Islet of Langerhans (tissue), 1 donor: ENCODE measurements around the gene PDGFRB.

Experiments used
- FAIRE-seq: peaks from one replicate; lab custom pipeline; 2011; peaks lifted over from hg19 to GRCh38; lab: Jason Lieb, UNC

The PDGFRB gene

DNA sequence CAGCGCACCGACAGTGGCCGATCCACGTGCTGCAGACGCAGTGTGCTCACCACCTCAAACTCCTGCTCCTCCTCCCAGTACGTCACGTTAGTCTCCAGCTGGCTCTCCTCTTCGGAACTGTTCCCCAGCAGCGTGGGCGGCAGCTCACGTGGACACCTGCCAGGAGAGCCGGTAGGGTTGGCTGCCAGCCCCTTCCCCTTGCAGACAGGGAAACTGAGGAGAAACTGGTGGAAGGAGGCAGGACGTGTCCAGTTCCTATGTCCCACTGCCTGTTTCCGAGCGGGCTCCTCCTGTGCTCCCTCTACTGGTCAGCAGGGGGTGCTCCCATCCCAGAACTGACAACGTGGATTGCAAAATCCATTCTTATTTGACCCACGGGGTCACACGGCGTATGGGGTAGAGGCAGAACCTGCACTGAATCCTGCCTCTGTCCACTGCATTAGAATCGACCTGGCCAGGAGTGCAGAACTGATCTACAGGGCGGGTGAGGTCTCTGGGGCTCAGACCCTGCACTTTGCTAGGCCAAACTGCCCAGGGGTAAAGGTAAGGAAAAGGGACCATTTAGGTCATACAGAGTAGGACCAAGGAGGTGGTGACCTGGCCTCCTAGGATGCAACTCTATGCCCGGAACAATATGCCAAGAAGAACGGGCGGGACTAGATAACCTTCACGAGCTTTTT lies 25.7 kb downstream of the PDGFRB start:
- FAIRE-seq = no peak

DNA sequence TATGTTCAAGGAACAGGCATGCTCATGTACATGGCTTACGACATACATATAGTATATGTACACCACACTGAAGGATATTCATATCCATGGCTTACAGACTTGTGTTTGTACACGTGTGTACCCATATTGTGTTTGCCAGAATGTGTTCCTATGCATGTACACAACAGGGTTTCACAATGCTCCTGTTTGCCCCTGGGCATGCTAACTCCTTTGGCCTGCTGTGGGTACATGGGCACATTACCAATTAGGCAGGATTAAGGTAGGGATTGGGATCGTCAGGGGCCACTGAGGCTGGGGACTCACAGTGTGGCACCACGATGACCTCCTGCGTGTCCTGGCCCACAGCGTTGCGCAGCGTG lies 26.2 kb downstream of the PDGFRB start:
- FAIRE-seq = no peak

DNA sequence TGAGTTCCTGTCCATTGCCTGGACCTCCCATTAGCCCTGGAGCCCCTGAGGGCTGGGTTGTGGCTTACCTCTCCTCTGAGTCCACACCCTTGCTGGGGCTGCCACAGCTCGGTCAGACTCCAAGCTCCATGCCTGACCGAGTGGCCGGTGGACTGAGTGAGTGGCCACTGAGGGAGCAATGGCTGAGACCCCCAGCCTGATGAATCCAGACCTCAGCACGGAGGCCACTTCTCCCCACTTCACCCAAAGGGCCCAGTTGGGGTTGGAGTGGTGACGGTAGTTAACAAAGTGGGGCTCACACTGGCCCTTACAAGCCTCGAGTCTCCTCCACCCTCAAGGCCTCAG lies 28.8 kb downstream of the PDGFRB start:
- no peak for FAIRE-seq

DNA sequence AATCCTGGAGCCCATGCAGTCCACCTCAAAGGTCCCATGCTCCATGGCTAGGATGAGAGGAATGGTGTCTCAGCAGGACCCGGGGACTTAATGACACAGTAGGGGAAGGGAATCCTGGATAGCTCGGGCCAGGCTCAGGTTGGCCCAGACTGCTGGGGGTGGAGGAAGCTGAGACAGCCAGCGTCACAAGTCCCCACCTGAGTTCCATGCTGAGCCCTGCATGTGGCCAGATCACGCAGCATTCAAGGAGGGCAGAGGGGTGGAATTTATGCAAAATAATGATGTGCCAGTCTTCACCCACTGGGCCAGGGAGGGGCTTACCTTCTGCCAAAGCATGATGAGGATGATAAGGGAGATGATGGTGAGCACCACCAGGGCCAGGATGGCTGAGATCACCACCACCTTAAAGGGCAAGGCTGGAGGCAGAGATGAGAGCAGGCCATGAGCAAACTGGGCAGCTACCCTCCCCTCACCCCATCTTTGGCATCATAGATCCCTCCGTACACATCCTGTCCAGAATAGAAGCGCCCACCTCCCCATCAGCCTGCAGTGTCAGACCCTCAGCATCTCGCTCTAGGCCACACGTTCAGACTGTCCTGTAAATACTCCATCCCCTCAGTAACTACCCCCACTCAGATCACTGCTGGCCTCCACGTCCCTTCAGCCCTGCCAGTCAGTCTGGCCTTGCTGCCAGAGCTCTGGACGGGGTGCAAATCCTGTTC lies 29.3 kb downstream of the PDGFRB start:
- FAIRE-seq = no peak

DNA sequence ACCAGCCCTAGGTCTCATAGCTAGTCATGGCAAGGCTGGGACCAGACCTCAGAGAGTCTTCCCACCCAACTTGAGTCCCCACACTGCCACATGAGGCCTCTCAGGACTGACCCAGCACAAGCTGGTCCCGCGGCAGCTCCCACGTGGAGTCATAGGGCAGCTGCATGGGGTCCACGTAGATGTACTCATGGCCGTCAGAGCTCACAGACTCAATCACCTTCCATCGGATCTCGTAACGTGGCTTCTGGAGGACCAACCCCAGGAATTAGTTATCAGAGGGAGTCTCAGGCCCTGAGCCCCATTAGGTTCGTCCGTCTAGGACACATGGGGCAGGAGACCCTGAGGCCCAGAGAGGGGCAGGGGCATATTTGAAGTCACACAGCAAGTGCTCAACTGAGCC lies 30.3 kb downstream of the PDGFRB start:
- FAIRE-seq = no peak

DNA sequence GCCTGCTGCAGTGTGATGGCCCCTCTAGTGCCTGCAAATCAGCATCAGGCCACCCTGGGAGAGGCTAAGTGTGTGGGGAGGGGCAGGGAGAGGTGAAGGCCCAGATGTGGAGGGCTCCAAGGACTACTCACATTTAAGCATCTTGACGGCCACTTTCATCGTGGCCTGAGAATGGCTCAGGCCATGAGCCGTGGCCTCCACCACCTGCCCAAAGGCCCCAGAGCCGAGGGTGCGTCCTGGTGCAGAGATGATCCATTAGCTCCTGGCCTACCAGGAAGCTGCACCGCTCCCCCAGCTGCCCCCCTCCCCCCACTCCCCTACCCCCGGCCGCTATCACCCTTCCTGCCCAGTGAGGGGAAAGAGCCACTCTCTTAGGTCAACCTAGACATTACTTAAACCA lies 31.0 kb downstream of the PDGFRB start:
- FAIRE-seq = no peak

DNA sequence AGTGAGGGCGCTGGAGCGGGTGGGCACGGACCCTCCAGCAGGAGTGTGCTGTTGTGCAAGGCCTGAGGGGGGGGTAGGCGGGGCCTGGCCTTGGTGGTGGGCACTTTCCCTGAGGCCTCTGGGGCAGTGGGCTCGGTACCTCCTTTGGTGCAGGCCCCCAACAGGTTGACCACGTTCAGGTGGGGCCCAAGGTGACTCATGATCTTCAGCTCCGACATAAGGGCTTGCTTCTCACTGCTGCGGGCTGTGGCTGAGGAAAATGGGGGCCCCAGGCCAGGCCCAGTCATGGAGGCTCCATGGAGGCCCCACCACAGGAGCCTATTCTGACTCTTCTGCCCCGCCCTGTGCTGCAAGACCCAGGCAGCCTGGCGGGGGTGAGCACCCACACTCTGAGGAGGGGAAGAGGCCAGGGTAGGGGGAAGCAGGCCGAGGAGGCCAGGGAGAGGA lies 31.5 kb downstream of the PDGFRB start:
- no peak for FAIRE-seq

DNA sequence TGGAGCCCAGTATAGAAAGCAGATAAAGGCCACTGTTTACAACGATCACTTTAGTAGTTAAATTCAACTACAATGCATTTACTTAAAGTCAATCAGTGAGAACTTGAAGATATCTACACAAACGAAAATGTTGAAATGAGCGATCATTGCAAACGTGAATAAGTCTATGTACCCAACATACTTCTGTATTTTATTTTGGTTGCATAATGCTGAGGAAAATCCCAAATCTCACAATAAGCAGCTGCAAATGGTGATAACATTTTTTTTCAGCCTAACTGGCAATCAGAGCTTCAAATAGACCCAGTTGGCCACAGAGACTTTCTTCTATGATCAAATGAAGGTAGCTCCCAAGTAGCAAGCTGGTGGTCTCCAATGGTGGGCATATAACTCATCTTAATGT lies 32.1 kb downstream of the PDGFRB start:
- no peak for FAIRE-seq

DNA sequence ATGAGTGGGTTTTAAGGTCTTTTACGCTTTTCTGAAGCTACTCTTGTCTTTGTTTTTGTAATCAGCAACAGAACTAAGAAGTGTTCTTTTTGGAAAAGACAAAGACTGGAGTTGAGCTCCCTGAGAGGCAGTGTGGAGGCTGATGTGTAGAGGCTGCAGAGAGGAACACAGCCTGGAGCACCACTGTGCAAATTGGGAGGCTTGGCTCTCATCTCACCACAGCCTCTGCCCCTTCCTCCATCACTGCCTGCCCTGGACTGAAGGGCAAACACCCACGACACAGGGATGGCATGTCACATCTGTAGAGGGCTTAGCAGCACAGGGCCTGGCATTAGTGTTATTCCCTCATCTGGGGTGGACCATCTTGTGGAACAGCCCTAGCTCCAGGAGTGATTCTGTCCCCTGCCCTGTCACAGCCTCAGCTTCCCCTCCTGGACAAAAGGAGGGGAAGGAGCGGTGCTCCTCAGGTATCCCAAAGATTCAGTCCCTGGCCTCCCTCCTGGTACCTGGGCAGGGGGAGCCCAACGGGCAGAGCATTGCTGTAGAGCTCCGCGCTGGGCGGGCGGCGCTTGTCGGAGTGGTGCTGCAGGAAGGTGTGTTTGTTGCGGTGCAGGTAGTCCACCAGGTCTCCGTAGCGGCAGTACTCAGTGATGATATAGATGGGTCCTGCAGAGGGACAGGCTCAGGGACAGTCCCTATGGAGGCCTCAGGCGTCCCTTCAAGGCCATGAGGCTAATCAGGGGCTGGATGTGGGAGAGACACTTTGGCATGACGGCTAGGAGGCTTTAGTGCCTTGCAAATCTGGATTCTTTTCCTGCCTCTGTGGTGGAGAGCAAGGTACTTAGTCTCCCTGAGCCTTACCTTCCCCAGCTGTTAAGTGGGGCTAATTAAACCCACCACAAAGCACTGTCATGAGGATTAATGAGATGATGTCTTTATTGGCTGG lies 32.8 kb downstream of the PDGFRB start:
- FAIRE-seq = no peak

DNA sequence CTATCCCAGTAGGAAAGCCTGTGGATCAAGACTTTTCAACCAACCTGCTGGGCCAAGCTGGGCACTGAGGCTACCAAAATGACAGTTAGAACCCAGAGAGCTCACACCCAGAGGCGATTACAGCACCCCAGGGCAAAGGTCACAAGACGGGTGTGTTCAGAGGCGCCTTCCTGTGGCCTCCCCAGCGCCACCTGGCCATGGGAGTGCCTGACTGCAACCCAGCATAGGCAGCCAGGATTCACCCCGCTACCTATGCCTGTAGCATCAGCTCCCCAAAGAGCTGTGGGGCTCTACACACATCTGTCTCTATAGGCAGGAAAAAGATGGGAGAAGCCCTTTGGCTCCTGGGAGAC lies 33.5 kb downstream of the PDGFRB start:
- no peak for FAIRE-seq

DNA sequence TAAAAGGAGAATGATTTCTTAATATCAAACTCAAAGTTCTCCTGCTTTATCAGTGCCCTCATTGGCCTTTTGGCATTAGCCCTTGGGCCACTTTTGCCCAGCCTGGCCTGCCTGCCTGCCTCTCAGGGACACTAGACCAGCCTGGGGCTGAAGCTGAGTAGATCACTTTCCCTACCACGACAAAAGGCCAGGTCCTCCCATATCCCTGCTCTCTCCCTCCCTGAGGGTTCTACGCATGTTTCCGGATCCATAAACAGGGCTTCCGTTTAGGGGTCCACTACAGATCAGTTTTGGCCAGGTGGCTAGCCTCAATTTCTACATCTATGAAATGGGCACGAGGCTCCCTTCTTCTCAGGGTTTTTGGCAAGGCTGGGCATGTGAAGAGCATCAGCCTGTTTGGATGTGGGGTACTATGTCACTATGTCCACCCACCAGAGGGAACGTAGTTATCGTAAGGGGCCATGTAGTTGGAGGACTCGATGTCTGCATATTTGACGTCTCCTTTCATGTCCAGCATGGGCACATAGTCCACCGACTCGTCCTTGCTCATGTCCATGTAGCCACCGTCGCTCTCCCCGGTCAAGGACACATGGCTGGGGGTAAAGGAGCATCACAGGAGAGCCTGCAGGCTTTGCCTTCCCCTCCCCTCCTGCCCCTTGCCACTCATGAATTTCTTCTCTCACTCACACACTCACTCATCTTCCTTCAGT lies 34.0 kb downstream of the PDGFRB start:
- no peak for FAIRE-seq

DNA sequence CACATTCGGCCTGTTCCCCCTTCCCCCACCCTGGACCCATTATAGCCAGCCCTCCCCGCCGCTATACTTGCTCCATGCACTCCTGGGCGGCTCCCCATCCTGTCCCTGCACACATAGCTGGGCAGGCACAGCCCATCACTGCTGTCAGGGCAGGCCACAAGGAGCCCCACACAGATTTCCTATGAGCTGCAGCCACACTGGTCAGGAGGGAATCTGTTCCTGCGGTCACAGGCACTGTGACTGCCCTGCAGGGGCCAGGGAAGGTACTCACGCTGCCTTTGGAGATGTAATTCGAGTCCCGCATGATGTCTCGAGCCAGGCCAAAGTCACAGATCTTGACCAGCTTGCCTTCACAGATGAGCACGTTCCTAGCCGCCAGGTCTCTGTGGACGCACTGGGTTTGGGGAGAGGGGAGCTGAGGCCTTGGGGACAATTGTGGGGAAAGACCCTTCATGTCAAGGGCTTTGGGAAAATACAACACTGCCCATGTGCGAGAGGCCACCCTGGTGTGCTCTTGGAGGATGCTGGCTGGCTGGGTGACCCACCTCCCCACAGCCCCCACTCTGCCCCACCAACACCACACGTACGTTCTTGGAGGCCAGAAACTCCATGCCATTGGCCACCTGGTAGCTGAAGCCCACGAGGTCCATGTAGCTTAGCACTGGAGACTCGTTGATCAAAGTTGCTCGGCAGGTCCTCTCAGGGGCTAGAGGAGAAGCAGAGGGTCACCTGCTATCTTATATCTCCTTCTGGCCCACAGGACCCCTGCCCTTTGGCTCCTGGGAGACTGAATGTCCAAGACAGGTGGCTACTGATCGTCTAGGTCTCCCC lies 34.8 kb downstream of the PDGFRB start:
- FAIRE-seq = no peak

DNA sequence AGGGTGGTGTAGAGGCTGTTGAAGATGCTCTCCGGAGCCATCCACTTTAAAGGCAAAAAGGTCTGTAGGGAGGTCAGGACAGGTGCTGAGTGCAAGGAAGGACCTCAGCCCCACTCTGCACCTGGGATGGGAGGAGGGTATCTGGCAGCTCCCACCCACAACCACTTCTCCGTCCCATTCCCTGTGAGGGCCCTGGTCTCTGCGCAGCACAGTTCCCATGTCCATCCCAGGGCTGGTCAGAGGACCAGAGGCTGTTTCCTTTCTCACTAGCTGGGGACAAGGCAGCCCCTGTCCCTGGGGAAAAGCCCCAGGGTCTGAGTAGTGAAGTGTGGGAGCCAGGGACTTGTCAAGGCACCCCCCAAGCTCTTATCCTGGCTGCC lies 35.6 kb downstream of the PDGFRB start:
- no peak for FAIRE-seq

DNA sequence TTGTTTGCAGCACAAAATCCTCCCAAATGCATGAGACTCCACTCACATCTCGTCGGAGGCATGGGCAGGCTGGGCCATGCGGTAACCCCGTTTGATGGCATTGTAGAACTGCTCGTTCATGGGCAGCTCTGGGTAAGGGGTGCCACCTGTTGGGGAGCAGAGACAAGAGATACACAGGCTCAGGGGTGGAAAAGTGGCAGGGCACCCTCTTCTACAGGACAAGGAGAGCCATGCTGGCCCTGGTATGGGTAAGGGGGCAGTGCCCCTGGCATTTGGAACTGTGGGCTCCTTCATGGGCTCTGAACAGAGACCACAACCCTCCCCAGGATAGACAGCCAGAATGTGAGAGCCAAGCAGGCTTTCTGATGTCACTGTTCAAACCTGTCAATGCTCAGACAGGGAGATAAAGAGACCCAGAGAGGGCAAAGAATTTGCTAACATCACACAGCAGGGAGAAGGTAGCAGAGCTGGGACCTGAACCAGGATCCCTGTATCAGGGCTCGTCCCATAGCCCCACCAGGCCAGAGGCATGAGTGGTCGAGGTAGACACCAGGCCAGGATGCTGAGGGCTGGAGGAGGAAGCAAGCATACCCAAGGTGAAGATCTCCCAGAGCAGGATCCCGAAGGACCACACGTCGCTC lies 36.1 kb downstream of the PDGFRB start:
- no peak for FAIRE-seq

DNA sequence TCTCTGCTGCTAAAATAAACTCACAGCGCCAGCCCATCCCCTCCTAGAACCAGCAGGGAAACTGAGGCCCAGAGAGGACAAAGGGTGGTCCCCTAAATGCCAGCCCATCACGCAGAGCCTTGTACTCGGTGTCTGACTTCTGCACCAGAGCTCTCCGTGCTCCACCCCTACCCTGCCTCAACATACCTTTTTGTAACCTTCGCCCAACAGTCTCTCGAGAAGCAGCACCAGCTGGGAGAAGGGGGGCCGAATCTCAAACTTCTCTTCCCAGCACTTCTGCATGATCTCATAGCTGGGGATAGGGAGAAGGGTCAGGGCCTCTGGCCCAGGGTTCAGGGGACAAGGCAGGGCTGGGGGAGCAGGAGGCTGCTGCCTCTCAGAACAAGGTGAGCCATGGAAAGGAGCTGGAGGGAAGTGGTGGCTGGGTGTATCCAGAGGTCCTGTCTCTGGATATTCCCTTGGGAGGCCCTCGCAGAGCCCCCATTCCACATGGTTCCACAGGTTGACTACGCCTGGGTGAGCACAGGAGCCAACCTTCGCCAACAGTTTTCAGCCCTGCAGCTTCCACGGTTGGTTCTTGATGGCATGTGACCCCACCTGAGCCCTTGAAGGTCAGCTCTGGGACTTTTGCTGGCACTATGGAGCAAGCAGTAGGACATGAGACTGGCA lies 37.0 kb downstream of the PDGFRB start:
- FAIRE-seq = no peak

DNA sequence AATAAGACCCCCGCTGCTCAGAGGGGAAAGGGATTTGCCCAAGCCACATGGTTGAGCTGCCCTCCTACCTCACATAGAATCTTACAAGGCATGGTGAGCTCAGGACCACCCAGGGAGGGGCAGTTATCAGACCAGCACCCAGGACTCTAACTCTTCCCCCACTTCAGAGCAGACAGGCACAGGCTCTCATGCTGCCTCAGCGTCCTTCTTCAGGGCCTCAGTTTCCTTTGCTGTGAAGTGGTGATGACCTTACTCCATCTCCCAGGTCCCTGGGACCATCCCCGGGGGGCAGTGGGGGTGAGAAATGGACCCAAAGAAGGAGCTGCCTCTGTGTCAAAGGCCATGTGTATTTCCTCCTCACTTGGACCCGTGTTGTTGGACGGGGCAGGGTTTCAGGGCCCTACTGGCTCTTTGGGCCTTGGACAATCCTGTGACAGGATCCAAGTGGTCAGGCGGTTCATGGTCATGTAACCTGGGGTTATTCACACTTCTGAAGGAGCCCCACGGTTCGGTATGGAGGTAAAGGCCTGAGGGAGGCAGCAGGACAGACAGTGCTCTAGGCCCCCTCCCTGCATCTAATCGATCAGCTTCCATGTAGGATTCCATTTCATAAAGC lies 37.6 kb downstream of the PDGFRB start:
- FAIRE-seq = no peak

DNA sequence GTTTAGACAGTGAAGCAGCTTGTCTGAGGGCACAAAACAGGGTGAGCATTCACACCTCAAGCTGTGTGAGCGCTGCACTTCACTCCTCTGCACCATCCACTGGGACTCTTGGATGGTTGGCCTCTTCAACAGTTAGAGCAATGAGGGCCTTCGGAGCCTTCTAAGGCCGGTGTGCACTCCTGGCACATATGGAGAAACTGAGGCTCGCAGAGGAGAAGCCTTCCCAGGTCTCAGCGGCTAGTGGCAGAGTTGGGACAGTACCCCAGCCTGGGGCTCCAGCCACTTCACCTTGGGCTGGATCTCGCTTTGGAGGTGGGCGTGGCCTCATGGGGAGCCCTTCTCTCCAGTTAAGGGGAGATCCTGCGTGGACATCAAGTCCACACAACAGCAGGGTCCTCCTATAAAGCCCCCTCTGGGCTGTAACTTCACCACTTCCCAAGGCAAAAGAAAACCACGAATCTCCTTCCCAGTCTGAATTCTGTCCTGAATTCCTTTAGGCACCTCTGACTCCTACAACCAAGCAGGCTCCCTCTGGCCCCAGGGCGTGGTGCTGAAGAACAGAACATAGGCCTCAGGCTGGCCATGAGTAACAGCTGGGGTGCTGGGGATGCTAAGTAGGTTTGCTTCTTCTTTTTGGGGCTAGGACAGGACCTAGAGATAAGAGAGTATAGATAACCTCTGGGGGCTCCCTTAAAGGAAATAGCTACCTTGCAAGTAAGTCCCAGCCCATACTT lies 38.8 kb downstream of the PDGFRB start:
- no peak for FAIRE-seq

DNA sequence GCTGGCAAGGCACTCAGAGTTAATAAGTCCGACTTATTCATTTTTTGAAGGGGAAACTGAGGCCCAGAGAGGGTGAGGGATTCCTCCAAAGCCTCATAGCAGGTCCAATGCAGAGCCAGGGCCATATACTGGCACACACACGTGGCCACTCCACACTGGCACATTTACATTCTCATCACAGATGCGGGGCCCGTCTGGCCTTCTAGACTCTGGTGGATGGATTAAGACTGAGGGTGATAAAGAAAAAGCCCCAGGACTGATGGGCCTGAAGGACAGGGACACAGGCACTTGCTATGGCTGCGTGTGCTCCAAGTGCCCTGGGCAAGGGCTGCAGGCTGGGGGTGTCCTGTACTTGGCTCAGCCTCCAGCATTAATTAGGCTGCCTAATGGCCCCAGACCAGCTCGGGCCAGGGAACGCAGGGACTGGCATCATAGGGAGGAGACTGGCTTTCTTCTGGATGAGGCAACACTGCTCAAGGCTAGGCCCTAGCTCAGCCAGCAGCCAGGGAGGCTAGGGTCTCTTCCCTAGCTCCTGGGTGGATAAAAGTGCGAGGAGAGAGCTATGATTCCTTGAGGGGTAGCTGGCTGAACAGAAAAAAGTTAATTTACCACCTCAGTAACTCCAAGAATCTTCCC lies 40.8 kb downstream of the PDGFRB start:
- no peak for FAIRE-seq

DNA sequence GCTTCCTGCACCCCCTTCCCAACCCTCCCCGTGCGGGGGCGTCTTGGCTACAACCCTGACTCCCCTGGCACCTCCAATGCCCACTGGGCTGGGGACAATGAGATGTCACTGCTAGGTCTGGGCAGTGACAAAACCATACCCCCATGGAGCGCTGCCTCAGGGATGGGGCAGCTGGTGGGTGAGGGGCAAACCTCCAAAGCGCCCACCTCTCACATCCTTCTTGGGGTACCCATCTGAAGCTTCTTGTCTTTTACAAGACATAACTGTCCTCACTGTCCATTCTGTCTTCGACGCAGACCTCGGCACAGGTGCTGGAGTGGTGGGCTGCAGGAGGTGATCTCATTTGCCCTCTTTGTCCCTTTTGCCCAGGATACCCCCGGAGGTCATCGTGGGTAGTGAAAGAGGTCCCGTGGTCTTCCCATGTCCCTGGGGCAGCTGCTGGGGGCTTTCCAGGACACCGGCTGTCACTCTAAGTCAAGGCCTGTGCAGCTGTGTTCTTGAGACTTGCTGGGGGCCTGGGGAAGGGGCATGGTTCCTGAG lies 41.5 kb downstream of the PDGFRB start:
- no peak for FAIRE-seq
